Activated T-helper 9 cell treated with anti-CD3 and anti-CD28 coated beads, Interleukin-2, amount 50 U/mL, for 16 hours (primary cell): Measurements from ENCODE around the gene WDR37.
"Not testable (repeated sequence)": the region's sequence is repeated elsewhere in the genome, so short reads cannot be mapped to it uniquely, and the experiment has no call there.

Experiments used
- DNase-seq: peaks from one replicate; pipeline ENCODE4 v3.0.0-alpha.2; 2020; ENCODE audit warnings: low read depth

Gene WDR37

GRCh38 chr10:1107679-1108078 is 51.5 kb downstream of the WDR37 start:
- DNase-seq = no peak

- peak; percentile 62 for DNase-seq
Measured at GRCh38 chr10:1109795-1110673, 53.8 kb downstream of the WDR37 start.

GRCh38 chr10:1110674-1111119 is 54.5 kb downstream of the WDR37 start:
- DNase-seq = no peak

- DNase-seq = no peak
Measured at GRCh38 chr10:1114315-1114714, 58.1 kb downstream of the WDR37 start.

- DNase-seq = no peak
Measured at GRCh38 chr10:1114719-1115606, 58.8 kb downstream of the WDR37 start.

GRCh38 chr10:1115607-1115955 is 59.4 kb downstream of the WDR37 start:
- no peak for DNase-seq

- no peak for DNase-seq
Measured at GRCh38 chr10:1116051-1116450, 59.9 kb downstream of the WDR37 start.

GRCh38 chr10:1116696-1117280 is 60.6 kb downstream of the WDR37 start:
- DNase-seq = no peak

- DNase-seq = no peak
Measured at GRCh38 chr10:1117651-1118050, 61.5 kb downstream of the WDR37 start.

GRCh38 chr10:1118318-1118717 is 62.1 kb downstream of the WDR37 start:
- not testable (repeated sequence) for DNase-seq

GRCh38 chr10:1119027-1119426 is 62.8 kb downstream of the WDR37 start:
- no peak for DNase-seq

GRCh38 chr10:1119501-1119900 is 63.3 kb downstream of the WDR37 start:
- no peak for DNase-seq

GRCh38 chr10:1120306-1120705 is 64.1 kb downstream of the WDR37 start:
- no peak for DNase-seq

GRCh38 chr10:1120801-1121211 is 64.6 kb downstream of the WDR37 start:
- no peak for DNase-seq

- DNase-seq = no peak
Measured at GRCh38 chr10:1121271-1121970, 65.2 kb downstream of the WDR37 start.

- DNase-seq = no peak
Measured at GRCh38 chr10:1122349-1122748, 66.2 kb downstream of the WDR37 start.

- DNase-seq = no peak
Measured at GRCh38 chr10:1123198-1123597, 67.0 kb downstream of the WDR37 start.

- no peak for DNase-seq
Measured at GRCh38 chr10:1123972-1124371, 67.8 kb downstream of the WDR37 start.

- no peak for DNase-seq
Measured at GRCh38 chr10:1124796-1125195, 68.6 kb downstream of the WDR37 start.

- DNase-seq = no peak
Measured at GRCh38 chr10:1126461-1126860, 70.3 kb downstream of the WDR37 start.

- no peak for DNase-seq
Measured at GRCh38 chr10:1127629-1128028, 71.4 kb downstream of the WDR37 start.

GRCh38 chr10:1128115-1128514 is 71.9 kb downstream of the WDR37 start:
- DNase-seq = no peak
